Sigmoid colon (tissue), 4 donors: ENCODE measurements around the gene TNFRSF21.

Source experiments
- POLR2AphosphoS5 ChIP-seq, 4 donors: sonication (generic); formaldehyde crosslinking; IDR thresholded peaks; one replicate each; pipeline ENCODE4 v1.6.1; 2017; ENCODE audit warnings: antibody characterized with exemption in 4 of 4
- TF ChIP-seq, protein P1 (sequence below), 4 experiments: fragments of 450-650 bp in 3 of 4; fragments of 200-600 bp in 1 of 4; IDR thresholded peaks; one replicate each; pipeline ENCODE4 v1.5.1; 2016 to 2019; ENCODE audit warnings: antibody characterized with exemption in 4 of 4, mild to moderate bottlenecking in 3 of 4, moderate library complexity in 2 of 4

DNA sequence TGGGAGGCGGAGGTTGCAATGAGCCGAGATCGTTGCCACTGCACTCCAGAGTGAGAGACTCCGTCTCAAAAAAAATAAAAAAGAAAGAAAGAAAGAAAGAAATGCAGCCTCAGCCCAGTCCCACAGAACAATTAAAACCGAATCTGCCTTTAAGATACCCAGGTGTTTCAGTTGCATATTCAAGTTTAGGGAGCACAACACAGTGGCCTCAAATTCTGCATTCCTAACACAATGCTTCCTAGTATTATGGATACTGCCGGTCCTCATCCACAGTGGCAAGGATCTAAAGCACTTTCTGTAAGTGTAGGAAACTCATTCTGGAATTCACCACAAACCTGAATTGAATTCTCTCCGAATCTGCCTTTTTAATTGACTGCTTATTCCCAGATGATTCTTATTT, 80.5 kb downstream of the TNFRSF21 start:
- TF ChIP-seq, protein P1, sequence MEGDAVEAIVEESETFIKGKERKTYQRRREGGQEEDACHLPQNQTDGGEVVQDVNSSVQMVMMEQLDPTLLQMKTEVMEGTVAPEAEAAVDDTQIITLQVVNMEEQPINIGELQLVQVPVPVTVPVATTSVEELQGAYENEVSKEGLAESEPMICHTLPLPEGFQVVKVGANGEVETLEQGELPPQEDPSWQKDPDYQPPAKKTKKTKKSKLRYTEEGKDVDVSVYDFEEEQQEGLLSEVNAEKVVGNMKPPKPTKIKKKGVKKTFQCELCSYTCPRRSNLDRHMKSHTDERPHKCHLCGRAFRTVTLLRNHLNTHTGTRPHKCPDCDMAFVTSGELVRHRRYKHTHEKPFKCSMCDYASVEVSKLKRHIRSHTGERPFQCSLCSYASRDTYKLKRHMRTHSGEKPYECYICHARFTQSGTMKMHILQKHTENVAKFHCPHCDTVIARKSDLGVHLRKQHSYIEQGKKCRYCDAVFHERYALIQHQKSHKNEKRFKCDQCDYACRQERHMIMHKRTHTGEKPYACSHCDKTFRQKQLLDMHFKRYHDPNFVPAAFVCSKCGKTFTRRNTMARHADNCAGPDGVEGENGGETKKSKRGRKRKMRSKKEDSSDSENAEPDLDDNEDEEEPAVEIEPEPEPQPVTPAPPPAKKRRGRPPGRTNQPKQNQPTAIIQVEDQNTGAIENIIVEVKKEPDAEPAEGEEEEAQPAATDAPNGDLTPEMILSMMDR (IDR thresholded peaks at IDR 0.05): no peak
- TF ChIP-seq POLR2AphosphoS5 (IDR thresholded peaks at IDR 0.05): no peak
